Lower leg skin (tissue), 3 donors: ENCODE results near the gene SCYL2.

Experiments
- CTCF ChIP-seq, 3 donors: fragments of 450-650 bp; IDR thresholded peaks; one replicate each; pipeline ENCODE4 v1.5.1; 2016; ENCODE audit warnings: antibody characterized with exemption in 3 of 3, mild to moderate bottlenecking in 3 of 3, moderate library complexity in 2 of 3
- POLR2A ChIP-seq, 2 donors: fragments of 450-650 bp; IDR thresholded peaks; one replicate each; pipeline ENCODE4 v1.6.1; 2016 to 2017; ENCODE audit warnings: antibody characterized with exemption in 2 of 2, mild to moderate bottlenecking in 1 of 2, moderate library complexity in 1 of 2

GRCh38 chr12:100337727-100338126 is 70.8 kb downstream of the SCYL2 start:
- TF ChIP-seq CTCF (IDR thresholded peaks at IDR 0.05) (no peak), POLR2A (IDR thresholded peaks at IDR 0.05) (no peak)
